HEK293T (cell line): Measurements from ENCODE around the gene CLINT1.

ENCODE experiments used
- CTCF ChIA-PET: fragments of 350-600 bp; formaldehyde crosslinking; extraction: SDS; loops from one replicate; lab custom pipeline; 2021; ENCODE audit warnings: antibody characterized with exemption, inconsistent platforms; lab: Yijun Ruan, JAX
- POLR2A ChIA-PET: fragments of 350-600 bp; formaldehyde crosslinking; extraction: SDS; loops from one replicate; lab custom pipeline; 2020; ENCODE audit warnings: antibody characterized with exemption, inconsistent platforms; lab: Yijun Ruan, JAX
- DNase-seq: peaks from one replicate; pipeline ENCODE4 v3.0.0; 2012; ENCODE audit warnings: mixed read lengths; ENCODE audit errors: extremely low spot score
- ARNT ChIP-seq: fragments of 450-650 bp; IDR thresholded peaks from 2 replicates; pipeline ENCODE4 v1.6.1; 2017; ENCODE audit warnings: mild to moderate bottlenecking
- BHLHE40 ChIP-seq: fragments of 450-650 bp; IDR thresholded peaks from 2 replicates; pipeline ENCODE4 v1.6.1; 2016; ENCODE audit warnings: mild to moderate bottlenecking, moderate library complexity, borderline replicate concordance
- CTBP1 ChIP-seq: fragments of 450-650 bp; IDR thresholded peaks from 2 replicates; pipeline ENCODE4 v1.6.1; 2016; ENCODE audit warnings: borderline replicate concordance
- ELF4 ChIP-seq: fragments of 450-650 bp; IDR thresholded peaks from 2 replicates; pipeline ENCODE4 v1.6.1; 2017; ENCODE audit warnings: antibody characterized with exemption
- FOXA1 ChIP-seq: fragments of 450-650 bp; IDR thresholded peaks from 2 replicates; pipeline ENCODE4 v1.6.1; 2016; ENCODE audit warnings: mild to moderate bottlenecking
- FOXK2 ChIP-seq: fragments of 450-650 bp; IDR thresholded peaks from 2 replicates; pipeline ENCODE4 v1.6.1; 2016; ENCODE audit warnings: mild to moderate bottlenecking
- FOXM1 ChIP-seq: fragments of 450-650 bp; IDR thresholded peaks from 2 replicates; pipeline ENCODE4 v1.6.1; 2017; ENCODE audit warnings: mild to moderate bottlenecking, borderline replicate concordance
- HDGF ChIP-seq: fragments of 450-650 bp; IDR thresholded peaks from 2 replicates; pipeline ENCODE4 v1.6.1; 2017; ENCODE audit warnings: antibody characterized with exemption, borderline replicate concordance
- L3MBTL2 ChIP-seq: fragments of 450-650 bp; conservative IDR thresholded peaks from 2 replicates; pipeline ENCODE4 v1.6.1; 2016; ENCODE audit warnings: mild to moderate bottlenecking
- LEF1 ChIP-seq: fragments of 450-650 bp; IDR thresholded peaks from 2 replicates; pipeline ENCODE4 v1.6.1; 2017; ENCODE audit warnings: mild to moderate bottlenecking, borderline replicate concordance
- NFRKB ChIP-seq: fragments of 450-650 bp; IDR thresholded peaks from 2 replicates; pipeline ENCODE4 v1.6.1; 2016; ENCODE audit warnings: mild to moderate bottlenecking, moderate library complexity
- SP1 ChIP-seq: fragments of 450-650 bp; IDR thresholded peaks from 2 replicates; pipeline ENCODE4 v1.6.1; 2017
- SUZ12 ChIP-seq: fragments of 450-650 bp; IDR thresholded peaks from 2 replicates; pipeline ENCODE4 v1.6.1; 2016; ENCODE audit warnings: mild to moderate bottlenecking
- TARDBP ChIP-seq: fragments of 450-650 bp; IDR thresholded peaks from 2 replicates; pipeline ENCODE4 v1.6.1; 2016
- ZNF384 ChIP-seq: fragments of 450-650 bp; IDR thresholded peaks from 2 replicates; pipeline ENCODE4 v1.6.1; 2016
- TF ChIP-seq, protein P1 (sequence below): fragments of 450-650 bp; IDR thresholded peaks from 2 replicates; pipeline ENCODE4 v1.6.1; 2016

Gene CLINT1

DNA sequence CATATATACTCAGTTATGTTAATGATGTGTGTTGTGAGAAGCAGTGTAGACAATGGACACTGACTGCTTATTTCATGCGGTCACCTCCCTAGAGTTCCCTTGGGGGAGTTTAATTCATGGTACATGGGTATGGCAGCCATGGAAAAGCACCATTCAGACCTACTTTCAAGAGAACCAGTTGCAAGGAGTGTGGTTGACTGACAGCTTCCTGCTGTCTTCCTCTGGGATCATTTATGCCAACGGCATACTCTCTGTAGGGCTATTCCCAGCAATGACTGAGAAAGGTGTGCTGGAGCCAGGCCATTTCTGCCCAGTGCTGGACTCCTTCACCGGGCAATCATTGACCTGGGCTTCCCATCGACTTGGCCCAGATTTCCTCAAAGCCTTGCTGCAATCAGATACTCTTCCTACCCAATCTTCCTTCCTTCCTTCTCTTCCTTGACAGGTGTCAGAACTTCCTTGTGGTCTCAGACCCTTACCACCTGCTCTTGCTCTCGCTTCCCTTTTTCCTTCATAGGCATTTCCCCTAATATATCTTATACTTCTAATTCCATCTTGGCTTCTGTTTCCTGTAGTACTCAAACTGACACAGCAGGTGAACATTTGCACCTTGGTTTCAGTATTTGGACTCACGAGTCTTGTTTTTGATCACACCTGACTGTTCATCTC lies 3.4 kb upstream of the CLINT1 start:
- CTCF ChIA-PET = no interaction called here
- TF ChIP-seq CTBP1 = no peak
- TF ChIP-seq SP1 = no peak
- no peak for TF ChIP-seq NFRKB
- TF ChIP-seq LEF1 = no peak
- TF ChIP-seq TARDBP = no peak
- TF ChIP-seq HDGF = no peak
- TF ChIP-seq ZNF384 = no peak
- no peak for TF ChIP-seq FOXA1
- TF ChIP-seq, protein P1, sequence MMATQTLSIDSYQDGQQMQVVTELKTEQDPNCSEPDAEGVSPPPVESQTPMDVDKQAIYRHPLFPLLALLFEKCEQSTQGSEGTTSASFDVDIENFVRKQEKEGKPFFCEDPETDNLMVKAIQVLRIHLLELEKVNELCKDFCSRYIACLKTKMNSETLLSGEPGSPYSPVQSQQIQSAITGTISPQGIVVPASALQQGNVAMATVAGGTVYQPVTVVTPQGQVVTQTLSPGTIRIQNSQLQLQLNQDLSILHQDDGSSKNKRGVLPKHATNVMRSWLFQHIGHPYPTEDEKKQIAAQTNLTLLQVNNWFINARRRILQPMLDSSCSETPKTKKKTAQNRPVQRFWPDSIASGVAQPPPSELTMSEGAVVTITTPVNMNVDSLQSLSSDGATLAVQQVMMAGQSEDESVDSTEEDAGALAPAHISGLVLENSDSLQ = no peak
- TF ChIP-seq ELF4 = no peak
- TF ChIP-seq L3MBTL2 = no peak
- no peak for TF ChIP-seq FOXM1
- TF ChIP-seq BHLHE40 = no peak
- no peak for TF ChIP-seq SUZ12
- no peak for TF ChIP-seq ARNT
- TF ChIP-seq FOXK2 = no peak
- no peak for DNase-seq
- POLR2A ChIA-PET = no interaction called here

DNA sequence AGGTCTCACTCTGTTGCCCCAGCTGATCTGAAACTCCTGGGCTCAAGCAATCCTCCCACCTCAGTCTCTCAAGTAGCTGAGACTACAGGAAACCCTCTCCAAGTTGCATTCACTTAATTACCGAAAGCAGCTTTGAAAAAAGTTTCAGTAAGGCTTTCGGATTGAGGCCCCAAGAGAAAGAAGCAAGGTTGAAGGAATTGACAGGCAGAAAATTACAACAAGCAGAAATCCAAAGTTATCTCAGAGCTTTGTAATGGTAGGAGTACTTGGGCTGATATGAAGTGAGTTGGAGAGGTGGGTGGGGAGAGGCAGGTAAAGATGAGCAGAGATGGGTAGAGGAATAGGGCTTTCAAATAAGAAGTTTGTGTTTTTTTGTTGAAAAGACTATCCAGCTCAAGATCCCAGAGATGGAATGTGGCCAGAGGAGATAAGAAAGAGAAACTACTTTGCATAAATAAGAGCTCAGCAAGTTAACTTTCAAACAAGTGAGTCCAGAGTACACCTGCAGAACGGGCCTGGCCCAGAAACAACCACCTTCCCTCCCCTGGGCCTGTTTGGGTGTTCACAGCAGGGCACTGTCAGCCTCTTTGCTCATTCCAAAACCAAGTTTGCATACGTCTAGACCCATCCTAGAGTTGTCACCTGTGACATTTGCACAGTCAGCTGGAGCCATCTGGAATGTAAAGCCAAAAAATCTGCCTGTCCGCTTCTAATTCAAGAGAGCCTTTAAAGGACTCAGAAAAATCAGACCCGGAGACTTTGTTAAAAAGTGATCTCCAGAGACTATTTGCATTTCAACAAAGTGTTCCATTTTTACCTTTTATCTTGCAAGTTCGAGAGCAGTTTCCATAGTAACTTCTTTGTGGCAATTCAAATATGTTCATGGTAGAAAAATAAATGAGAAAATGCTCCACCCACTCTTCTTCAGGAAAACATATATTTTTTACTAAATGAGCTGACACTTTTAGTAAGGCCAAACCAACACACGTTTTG lies 2.2 kb upstream of the CLINT1 start:
- CTCF ChIA-PET = interaction anchor here (0.8 kb wide), 1 partner anchor 15 kb away, joined by 3 read pairs; no protein-coding TSS in a partner anchor
- no peak for TF ChIP-seq ELF4
- no peak for TF ChIP-seq SUZ12
- no peak for TF ChIP-seq SP1
- TF ChIP-seq, protein P1 = no peak
- no peak for TF ChIP-seq FOXA1
- TF ChIP-seq NFRKB = no peak
- TF ChIP-seq FOXM1 = no peak
- TF ChIP-seq ARNT = no peak
- TF ChIP-seq HDGF = no peak
- TF ChIP-seq FOXK2 = no peak
- no peak for TF ChIP-seq ZNF384
- TF ChIP-seq CTBP1 = no peak
- TF ChIP-seq LEF1 = no peak
- no peak for TF ChIP-seq BHLHE40
- TF ChIP-seq TARDBP = no peak
- DNase-seq = no peak

DNA sequence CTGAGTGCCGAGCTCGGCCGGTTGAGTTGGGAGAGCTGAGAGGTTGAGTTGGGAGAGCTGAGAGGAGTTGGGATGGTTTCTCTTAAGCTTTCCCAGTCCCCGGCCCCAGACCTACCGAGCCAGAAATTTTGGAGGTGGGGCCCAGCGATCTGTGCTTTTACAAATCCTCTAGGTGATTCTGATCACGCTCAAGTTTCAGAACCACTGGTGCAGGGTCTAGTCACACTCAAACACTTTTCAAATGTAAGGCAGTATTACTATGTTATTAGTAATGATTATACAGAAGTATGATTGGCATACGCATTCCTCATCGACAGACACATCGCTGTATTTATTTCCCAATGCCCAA lies 256 bp upstream of the CLINT1 start:
- CTCF ChIA-PET = interaction anchor here (0.7 kb wide), 1 partner anchor 89 kb away, joined by 3 read pairs; no protein-coding TSS in a partner anchor
- POLR2A ChIA-PET = interaction anchor here (0.6 to 1.4 kb wide), 8 partner anchors 9 to 100 kb away, joined by 3 to 5 read pairs (median 3); no protein-coding TSS in a partner anchor
- TF ChIP-seq CTBP1 = no peak
- TF ChIP-seq FOXA1 = no peak
- no peak for TF ChIP-seq LEF1
- no peak for TF ChIP-seq BHLHE40
- TF ChIP-seq ARNT = no peak
- no peak for TF ChIP-seq FOXM1
- no peak for TF ChIP-seq SUZ12
- TF ChIP-seq, protein P1 = no peak
- no peak for TF ChIP-seq HDGF
- no peak for TF ChIP-seq ZNF384
- no peak for TF ChIP-seq TARDBP
- no peak for TF ChIP-seq ELF4
- TF ChIP-seq L3MBTL2 = no peak
- TF ChIP-seq FOXK2 = no peak
- TF ChIP-seq NFRKB = no peak
- TF ChIP-seq SP1 = no peak
- no peak for DNase-seq

More for the DNA sequence above, 2.2 kb upstream of the CLINT1 start:
- POLR2A ChIA-PET = no interaction called here

DNA sequence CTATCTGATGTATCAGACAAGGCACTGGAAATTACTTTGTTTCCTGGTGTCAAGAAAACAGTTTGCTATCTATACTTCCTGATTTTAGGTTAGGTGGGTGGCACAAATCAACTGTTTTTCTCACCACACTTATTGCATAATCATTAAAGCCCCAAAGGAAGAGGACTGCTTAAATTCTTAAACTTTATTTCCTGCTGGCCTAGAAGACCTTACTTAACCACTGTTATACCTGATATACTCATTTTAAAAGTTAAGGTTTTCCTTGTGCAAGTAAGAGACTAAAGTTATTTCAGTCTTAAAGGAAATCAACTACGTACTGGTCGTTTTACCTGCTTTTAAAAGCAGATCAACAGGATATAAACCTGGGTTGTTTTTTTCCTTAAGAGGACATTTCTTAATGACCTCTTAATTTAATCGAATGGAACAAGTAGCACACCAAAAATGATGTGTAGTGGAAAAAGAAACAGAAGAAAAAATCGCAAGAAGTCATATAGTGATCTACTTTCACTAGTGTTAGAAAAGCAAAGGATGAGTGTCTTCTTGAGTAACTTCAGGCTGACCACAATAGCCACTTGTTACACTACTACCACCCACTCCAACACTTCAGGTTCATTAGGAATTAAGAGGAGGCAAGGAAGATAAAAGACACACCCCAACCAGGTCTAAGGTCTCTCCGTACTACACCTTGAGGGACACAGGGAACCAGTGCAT lies 974 bp downstream of the CLINT1 start:
- ChIA-PET CTCF (no interaction called here), POLR2A (interaction anchor here (0.9 to 1.4 kb wide), 3 partner anchors 25 to 35 kb away, joined by 3 to 5 read pairs (median 3); no protein-coding TSS in a partner anchor)
- DNase-seq = no peak
- no peak for TF ChIP-seq ARNT
- no peak for TF ChIP-seq TARDBP
- TF ChIP-seq L3MBTL2 = no peak
- no peak for TF ChIP-seq ZNF384
- TF ChIP-seq LEF1 = no peak
- no peak for TF ChIP-seq CTBP1
- TF ChIP-seq FOXK2 = no peak
- TF ChIP-seq FOXA1 = no peak
- TF ChIP-seq SUZ12 = no peak
- TF ChIP-seq, protein P1 = no peak
- TF ChIP-seq ELF4 = no peak
- no peak for TF ChIP-seq SP1
- no peak for TF ChIP-seq FOXM1
- TF ChIP-seq HDGF = no peak
